Upper lobe of left lung (tissue), 4 donors: ENCODE results near the gene GYPC.
"Not testable (repeated sequence)": the region's sequence is repeated elsewhere in the genome, so short reads cannot be mapped to it uniquely, and the experiment has no call there.

Experiments used
- EP300 ChIP-seq, 4 donors: sonication (generic); formaldehyde crosslinking; IDR thresholded peaks; one replicate each; pipeline ENCODE4 v1.5.1; 2017; ENCODE audit warnings: antibody characterized with exemption in 4 of 4, control low read depth in 2 of 4
- POLR2A ChIP-seq, 4 donors: fragments of 450-650 bp; IDR thresholded peaks; one replicate each; pipeline ENCODE4 v1.5.1; 2016 to 2017; ENCODE audit warnings: antibody characterized with exemption in 4 of 4, mild to moderate bottlenecking in 2 of 4
- POLR2AphosphoS5 ChIP-seq, 2 donors: sonication (generic); formaldehyde crosslinking; IDR thresholded peaks; one replicate each; pipeline ENCODE4 v1.5.1; 2017; ENCODE audit warnings: antibody characterized with exemption in 2 of 2
- TF ChIP-seq, protein P1 (sequence below), 6 experiments: fragments of 450-650 bp in 4 of 6; fragments of 200-600 bp in 2 of 6; sonication (generic) in 2 of 6; IDR thresholded peaks; one replicate each; pipeline ENCODE4 v1.5.1; 2016 to 2019; ENCODE audit warnings: antibody characterized with exemption in 6 of 6

DNA sequence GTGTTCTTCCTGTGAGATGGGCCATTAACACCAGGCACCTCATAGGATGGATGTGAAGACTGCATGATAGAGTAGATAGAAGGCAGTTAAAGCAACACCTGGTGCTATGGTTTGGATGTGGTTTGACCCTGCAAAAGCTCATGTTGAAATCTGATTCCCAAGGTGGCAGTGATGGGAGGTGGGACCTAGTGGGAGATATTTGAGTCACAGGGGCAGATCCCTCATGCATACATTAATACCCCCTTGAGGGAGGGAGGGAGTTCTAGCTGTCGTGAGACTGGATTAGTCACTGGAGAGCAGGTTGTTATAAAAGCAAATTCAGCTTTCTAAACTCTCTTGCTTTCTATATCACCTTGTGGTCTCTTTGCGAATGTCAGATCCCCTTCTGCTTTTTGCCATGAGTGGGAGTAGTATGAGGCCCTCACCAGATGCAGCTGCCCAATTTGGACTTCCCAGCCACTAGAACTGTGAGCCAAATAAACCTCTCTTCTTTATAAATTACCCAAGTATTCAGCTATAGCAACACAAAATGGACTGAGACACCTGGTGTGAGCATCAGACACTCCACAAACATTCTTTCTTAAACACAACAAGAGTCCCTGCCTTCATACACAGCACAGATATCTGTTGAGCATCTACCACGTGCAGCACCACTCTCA, 37.1 kb downstream of the GYPC start:
- TF ChIP-seq, protein P1, sequence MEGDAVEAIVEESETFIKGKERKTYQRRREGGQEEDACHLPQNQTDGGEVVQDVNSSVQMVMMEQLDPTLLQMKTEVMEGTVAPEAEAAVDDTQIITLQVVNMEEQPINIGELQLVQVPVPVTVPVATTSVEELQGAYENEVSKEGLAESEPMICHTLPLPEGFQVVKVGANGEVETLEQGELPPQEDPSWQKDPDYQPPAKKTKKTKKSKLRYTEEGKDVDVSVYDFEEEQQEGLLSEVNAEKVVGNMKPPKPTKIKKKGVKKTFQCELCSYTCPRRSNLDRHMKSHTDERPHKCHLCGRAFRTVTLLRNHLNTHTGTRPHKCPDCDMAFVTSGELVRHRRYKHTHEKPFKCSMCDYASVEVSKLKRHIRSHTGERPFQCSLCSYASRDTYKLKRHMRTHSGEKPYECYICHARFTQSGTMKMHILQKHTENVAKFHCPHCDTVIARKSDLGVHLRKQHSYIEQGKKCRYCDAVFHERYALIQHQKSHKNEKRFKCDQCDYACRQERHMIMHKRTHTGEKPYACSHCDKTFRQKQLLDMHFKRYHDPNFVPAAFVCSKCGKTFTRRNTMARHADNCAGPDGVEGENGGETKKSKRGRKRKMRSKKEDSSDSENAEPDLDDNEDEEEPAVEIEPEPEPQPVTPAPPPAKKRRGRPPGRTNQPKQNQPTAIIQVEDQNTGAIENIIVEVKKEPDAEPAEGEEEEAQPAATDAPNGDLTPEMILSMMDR (IDR thresholded peaks at IDR 0.05) = not testable (repeated sequence)
- TF ChIP-seq POLR2AphosphoS5, POLR2A, EP300 (IDR thresholded peaks at IDR 0.05): not testable (repeated sequence)
